Testis (tissue), 2 donors: ENCODE data around the gene ELMO1.

Experiments used
- CTCF ChIP-seq, 3 experiments: fragments of 450-650 bp in 2 of 3; fragments of 200-600 bp in 1 of 3; sonication (generic) in 1 of 3; IDR thresholded peaks; one replicate each; pipeline ENCODE4 v1.5.1; 2016 to 2019; ENCODE audit warnings: antibody characterized with exemption in 3 of 3, mild to moderate bottlenecking in 2 of 3, moderate library complexity in 1 of 3
- POLR2A ChIP-seq: fragments of 450-650 bp; IDR thresholded peaks from one replicate; pipeline ENCODE4 v1.6.1; 2017; ENCODE audit warnings: antibody characterized with exemption, mild to moderate bottlenecking, moderate library complexity

- TF ChIP-seq CTCF (IDR thresholded peaks at IDR 0.05), result no peak
- TF ChIP-seq POLR2A, result no peak
Measured at GRCh38 chr7:37366445-37366844, 82.2 kb downstream of the ELMO1 start.
